Neural progenitor cell (in vitro differentiated cells): ENCODE results near the gene RPLP1. TPM values are rescaled to one million over a fixed set of nuclear protein-coding genes. Genes with fewer than 3 reads are reported as not detected.

ENCODE experiments used
- DNase-seq: peaks from one replicate; pipeline ENCODE4 v3.0.0-alpha.2; 2016; ENCODE audit warnings: low spot score
- H2AFZ ChIP-seq: fragments of 200-600 bp; sonication (generic); replicated peaks from 2 replicates; pipeline ENCODE4 v1.6.1; 2016; ENCODE audit warnings: antibody characterized with exemption
- H3F3A ChIP-seq: fragments of 200-600 bp; sonication (generic); 2 replicates; pipeline ENCODE4 v1.6.1; 2016; ENCODE audit warnings: antibody characterized with exemption, low read depth
- H3K27ac ChIP-seq: fragments of 200-600 bp; sonication (generic); 2 replicates; pipeline ENCODE4 v1.5.1; 2016; ENCODE audit warnings: mild to moderate bottlenecking
- H3K27me3 ChIP-seq: fragments of 200-600 bp; sonication (generic); 2 replicates; pipeline ENCODE4 v1.6.1; 2016; ENCODE audit warnings: mild to moderate bottlenecking, moderate library complexity
- H3K36me3 ChIP-seq: fragments of 200-600 bp; sonication (generic); 2 replicates; pipeline ENCODE4 v1.5.1; 2016
- H3K4me1 ChIP-seq: fragments of 200-600 bp; sonication (generic); 2 replicates; pipeline ENCODE4 v1.6.1; 2016; ENCODE audit warnings: mixed run types
- H3K4me2 ChIP-seq: fragments of 200-600 bp; sonication (generic); 2 replicates; pipeline ENCODE4 v1.6.1; 2016
- H3K4me3 ChIP-seq: fragments of 200-600 bp; sonication (generic); 2 replicates; pipeline ENCODE4 v1.5.1; 2016
- H3K79me2 ChIP-seq: fragments of 200-600 bp; sonication (generic); 2 replicates; pipeline ENCODE4 v1.6.1; 2016; ENCODE audit warnings: low read depth
- H3K9ac ChIP-seq: fragments of 200-600 bp; sonication (generic); 2 replicates; pipeline ENCODE4 v1.6.1; 2016
- H3K9me3 ChIP-seq: fragments of 200-600 bp; sonication (generic); 2 replicates; pipeline ENCODE4 v1.5.1; 2016; ENCODE audit warnings: low read depth
- H4K20me1 ChIP-seq: fragments of 200-600 bp; sonication (generic); 2 replicates; pipeline ENCODE4 v1.6.1; 2016; ENCODE audit warnings: low read depth
- H3K27ac Mint-ChIP-seq: 3 replicates; pipeline ENCODE4 v1.8.0; 2021; ENCODE audit warnings: mixed read lengths
- H3K27me3 Mint-ChIP-seq: 2 replicates; pipeline ENCODE4 v1.8.0; 2022; ENCODE audit warnings: low read depth, mild to moderate bottlenecking, inconsistent platforms, moderate library complexity, mixed read lengths; ENCODE audit not compliant: insufficient read depth
- H3K36me3 Mint-ChIP-seq: 3 replicates; pipeline ENCODE4 v1.8.0; 2021; ENCODE audit warnings: mixed read lengths
- H3K4me1 Mint-ChIP-seq: 3 replicates; pipeline ENCODE4 v1.8.0; 2021; ENCODE audit warnings: mixed read lengths
- H3K4me3 Mint-ChIP-seq: 3 replicates; pipeline ENCODE4 v1.8.0; 2021; ENCODE audit warnings: mild to moderate bottlenecking, moderate library complexity, mixed read lengths
- H3K9me3 Mint-ChIP-seq: 3 replicates; pipeline ENCODE4 v1.8.0; 2020; ENCODE audit warnings: mixed read lengths
- EZH2 ChIP-seq: fragments of 200-600 bp; sonication (generic); IDR thresholded peaks from 2 replicates; pipeline ENCODE4 v1.6.1; 2017; ENCODE audit warnings: antibody characterized with exemption, mild to moderate bottlenecking, moderate library complexity
- EZH2phosphoT487 ChIP-seq: fragments of 200-600 bp; sonication (generic); IDR thresholded peaks from 2 replicates; pipeline ENCODE4 v1.6.1; 2017; ENCODE audit warnings: antibody characterized with exemption
- total RNA-seq: library from RNA; depleted of rRNA; stranded (reverse); fragments of >200 nt; gene quantifications from 2 replicates; pipeline ENCODE4 v1.2.3, GENCODE V29; 2015; ENCODE audit warnings: low replicate concordance
- TF ChIP-seq, protein P1 (sequence below): fragments of 200-600 bp; sonication (generic); IDR thresholded peaks from 2 replicates; pipeline ENCODE4 v1.5.1; 2017; ENCODE audit warnings: antibody characterized with exemption, mild to moderate bottlenecking

Gene RPLP1
- total RNA-seq, 1 donor from 2014 or later: 109 TPM

DNA sequence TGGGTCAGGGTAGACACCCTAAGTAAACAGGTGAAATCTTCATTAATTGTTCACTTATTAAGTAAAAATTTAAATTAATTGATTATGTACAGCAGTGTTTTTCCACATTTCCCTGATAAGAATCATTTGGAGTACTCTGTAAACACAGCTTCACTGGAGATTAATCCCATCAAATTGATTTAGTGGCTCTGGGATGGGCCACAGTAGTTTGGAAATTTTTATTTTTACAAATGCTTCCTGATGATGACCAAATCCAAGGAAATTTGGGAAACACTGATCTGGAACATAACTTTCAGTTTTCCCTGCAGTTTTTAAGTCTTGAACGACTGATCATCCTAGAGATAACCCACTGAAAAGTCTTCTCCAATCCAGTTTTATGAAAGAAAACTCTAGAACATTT is 18.8 kb upstream of the RPLP1 start:
- Mint-ChIP-seq H3K36me3 (peaks cover 45% of the 10 kb centered on the region), H3K27me3 (no peaks in the 10 kb centered on the region), H3K4me1 (no peaks in the 10 kb centered on the region), H3K4me3 (no peak overlapping the region), H3K27ac (no peak overlapping the region), H3K9me3 (no peaks in the 10 kb centered on the region)
- Histone ChIP-seq H3K36me3 (peaks cover 33% of the 10 kb centered on the region), H3K27ac (no peak overlapping the region), H3K9ac (no peak overlapping the region), H2AFZ (no peak overlapping the region), H3K4me1 (no peaks in the 10 kb centered on the region), H3K9me3 (no peaks in the 10 kb centered on the region), H3K4me2 (no peak overlapping the region), H3K27me3 (no peaks in the 10 kb centered on the region), H3K79me2 (peaks cover 5% of the 10 kb centered on the region), H3K4me3 (no peak overlapping the region), H4K20me1 (peaks cover 35% of the 10 kb centered on the region), H3F3A (peaks cover 3% of the 10 kb centered on the region)
- DNase-seq: no peak
- TF ChIP-seq, protein P1, sequence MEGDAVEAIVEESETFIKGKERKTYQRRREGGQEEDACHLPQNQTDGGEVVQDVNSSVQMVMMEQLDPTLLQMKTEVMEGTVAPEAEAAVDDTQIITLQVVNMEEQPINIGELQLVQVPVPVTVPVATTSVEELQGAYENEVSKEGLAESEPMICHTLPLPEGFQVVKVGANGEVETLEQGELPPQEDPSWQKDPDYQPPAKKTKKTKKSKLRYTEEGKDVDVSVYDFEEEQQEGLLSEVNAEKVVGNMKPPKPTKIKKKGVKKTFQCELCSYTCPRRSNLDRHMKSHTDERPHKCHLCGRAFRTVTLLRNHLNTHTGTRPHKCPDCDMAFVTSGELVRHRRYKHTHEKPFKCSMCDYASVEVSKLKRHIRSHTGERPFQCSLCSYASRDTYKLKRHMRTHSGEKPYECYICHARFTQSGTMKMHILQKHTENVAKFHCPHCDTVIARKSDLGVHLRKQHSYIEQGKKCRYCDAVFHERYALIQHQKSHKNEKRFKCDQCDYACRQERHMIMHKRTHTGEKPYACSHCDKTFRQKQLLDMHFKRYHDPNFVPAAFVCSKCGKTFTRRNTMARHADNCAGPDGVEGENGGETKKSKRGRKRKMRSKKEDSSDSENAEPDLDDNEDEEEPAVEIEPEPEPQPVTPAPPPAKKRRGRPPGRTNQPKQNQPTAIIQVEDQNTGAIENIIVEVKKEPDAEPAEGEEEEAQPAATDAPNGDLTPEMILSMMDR: no peak
- TF ChIP-seq EZH2phosphoT487 (no peak), EZH2 (no peak)

DNA sequence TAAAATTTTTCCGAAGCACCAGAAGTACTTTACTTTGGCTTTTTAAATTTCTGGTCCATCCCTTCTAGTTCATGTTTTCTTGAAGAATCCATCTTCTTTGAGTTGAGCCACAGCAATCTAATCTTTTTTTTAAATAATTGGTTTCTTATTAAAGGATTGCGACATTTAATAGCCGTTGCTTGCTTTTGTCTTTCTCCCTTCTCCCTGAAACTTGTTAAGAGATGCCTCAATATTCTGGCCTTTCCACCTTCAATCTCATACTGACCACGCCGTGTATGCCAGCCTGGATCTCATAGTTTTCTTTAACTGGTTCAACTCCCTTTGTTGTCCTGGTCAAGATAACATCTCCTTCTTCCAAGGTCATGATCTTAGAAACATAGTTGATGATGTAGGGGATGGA is 18.4 kb upstream of the RPLP1 start:
- DNase-seq: no peak
- Histone ChIP-seq H3K4me3 (no peak overlapping the region), H3K36me3 (peaks cover 33% of the 10 kb centered on the region), H3K9me3 (no peaks in the 10 kb centered on the region), H3K4me1 (no peaks in the 10 kb centered on the region), H3K79me2 (peaks cover 5% of the 10 kb centered on the region), H3K9ac (no peak overlapping the region), H4K20me1 (peaks cover 35% of the 10 kb centered on the region), H2AFZ (no peak overlapping the region), H3F3A (peaks cover 3% of the 10 kb centered on the region), H3K4me2 (no peak overlapping the region), H3K27me3 (no peaks in the 10 kb centered on the region), H3K27ac (no peak overlapping the region)
- Mint-ChIP-seq H3K9me3 (no peaks in the 10 kb centered on the region), H3K36me3 (peaks cover 41% of the 10 kb centered on the region), H3K27ac (no peak overlapping the region), H3K4me3 (no peak overlapping the region), H3K27me3 (no peaks in the 10 kb centered on the region), H3K4me1 (no peaks in the 10 kb centered on the region)
- no peak for TF ChIP-seq EZH2phosphoT487
- TF ChIP-seq, protein P1: no peak
- no peak for TF ChIP-seq EZH2

DNA sequence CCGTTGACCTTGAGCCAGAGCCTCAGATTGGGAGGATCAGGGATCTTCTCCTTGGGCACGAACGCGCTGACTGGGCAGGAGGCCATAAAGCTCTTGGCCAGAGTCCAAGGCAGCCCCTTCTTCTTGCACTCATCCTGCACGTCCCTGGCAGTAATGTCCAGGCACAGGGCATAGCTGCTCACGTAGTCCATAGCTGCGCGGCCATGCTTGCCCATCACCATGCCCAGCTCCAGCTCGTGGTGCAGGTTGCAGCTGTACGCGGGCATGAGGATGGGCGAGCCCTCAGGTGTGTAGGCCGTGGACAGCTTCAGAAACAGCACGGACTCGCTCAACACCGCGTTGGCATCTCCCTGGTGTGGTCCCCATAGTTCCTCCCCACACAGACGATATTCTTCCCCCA is 17.9 kb upstream of the RPLP1 start:
- no peaks in the 10 kb centered on the region for H3K4me1 Mint-ChIP-seq
- peaks cover 5% of the 10 kb centered on the region for H3K79me2 ChIP-seq
- no peak for DNase-seq
- no peak overlapping the region for H3K4me3 ChIP-seq
- H3K36me3 ChIP-seq: peaks cover 36% of the 10 kb centered on the region
- H3K9me3 Mint-ChIP-seq: no peaks in the 10 kb centered on the region
- peaks cover 3% of the 10 kb centered on the region for H3F3A ChIP-seq
- TF ChIP-seq EZH2phosphoT487: no peak
- TF ChIP-seq EZH2: no peak
- TF ChIP-seq, protein P1: no peak
- H3K4me1 ChIP-seq: no peaks in the 10 kb centered on the region
- no peak overlapping the region for H2AFZ ChIP-seq
- no peaks in the 10 kb centered on the region for H3K27me3 ChIP-seq
- H3K27ac ChIP-seq: no peak overlapping the region
- no peaks in the 10 kb centered on the region for H3K27me3 Mint-ChIP-seq
- no peak overlapping the region for H3K4me2 ChIP-seq
- peaks cover 35% of the 10 kb centered on the region for H4K20me1 ChIP-seq
- H3K36me3 Mint-ChIP-seq: peaks cover 39% of the 10 kb centered on the region
- H3K27ac Mint-ChIP-seq: no peak overlapping the region
- no peak overlapping the region for H3K4me3 Mint-ChIP-seq
- H3K9ac ChIP-seq: no peak overlapping the region
- no peaks in the 10 kb centered on the region for H3K9me3 ChIP-seq
